GM18873 (cell line): ENCODE measurements around the gene ZNF23.

Experiments used
- ATAC-seq: cut with Tn5 transposase; IDR thresholded peaks from one replicate; pipeline ENCODE4 v1.9.1; 2021; ENCODE audit warnings: mild to moderate bottlenecking, moderate library complexity, moderate number of reproducible peaks; ENCODE audit not compliant: unreplicated experiment, low FRiP score

Gene ZNF23

GRCh38 chr16:71472931-71473330, 10.9 kb upstream of the ZNF23 start:
- no peak for ATAC-seq

- no peak for ATAC-seq
Observed at GRCh38 chr16:71472051-71472450, 10.0 kb upstream of the ZNF23 start.

- no peak for ATAC-seq
Observed at GRCh38 chr16:71467810-71468209, 5.8 kb upstream of the ZNF23 start.

GRCh38 chr16:71464231-71464630, 2.2 kb upstream of the ZNF23 start:
- ATAC-seq = no peak

GRCh38 chr16:71460941-71461340, 1.1 kb downstream of the ZNF23 start:
- ATAC-seq = no peak

GRCh38 chr16:71460236-71460635, 1.8 kb downstream of the ZNF23 start:
- no peak for ATAC-seq

GRCh38 chr16:71459510-71459909, 2.5 kb downstream of the ZNF23 start:
- no peak for ATAC-seq

GRCh38 chr16:71456801-71457200, 5.2 kb downstream of the ZNF23 start:
- no peak for ATAC-seq

GRCh38 chr16:71453036-71453435, 9.0 kb downstream of the ZNF23 start:
- ATAC-seq = no peak

- no peak for ATAC-seq
Observed at GRCh38 chr16:71449020-71449419, 13.0 kb downstream of the ZNF23 start.

GRCh38 chr16:71448274-71448866, 13.7 kb downstream of the ZNF23 start:
- no peak for ATAC-seq

- no peak for ATAC-seq
Observed at GRCh38 chr16:71443714-71444113, 18.3 kb downstream of the ZNF23 start.

- ATAC-seq = no peak
Observed at GRCh38 chr16:71442051-71442440, 20.0 kb downstream of the ZNF23 start, which contains the start of gene TLE7. Gene TLE7 (minus strand): TSS chr16:71442054. CDS start chr16:71433324, 8,730 bp downstream.

GRCh38 chr16:71441348-71442050, 20.5 kb downstream of the ZNF23 start:
- no peak for ATAC-seq

GRCh38 chr16:71440669-71441347, 21.2 kb downstream of the ZNF23 start:
- no peak for ATAC-seq

GRCh38 chr16:71439523-71439922, 22.5 kb downstream of the ZNF23 start:
- no peak for ATAC-seq

- ATAC-seq = no peak
Observed at GRCh38 chr16:71436473-71436872, 25.6 kb downstream of the ZNF23 start.

- ATAC-seq = no peak
Observed at GRCh38 chr16:71432906-71433305, 29.1 kb downstream of the ZNF23 start.

GRCh38 chr16:71431991-71432390, 30.1 kb downstream of the ZNF23 start:
- ATAC-seq = no peak

- ATAC-seq = no peak
Observed at GRCh38 chr16:71431176-71431575, 30.9 kb downstream of the ZNF23 start.

- no peak for ATAC-seq
Observed at GRCh38 chr16:71430744-71431143, 31.3 kb downstream of the ZNF23 start.

GRCh38 chr16:71429581-71429980, 32.5 kb downstream of the ZNF23 start:
- no peak for ATAC-seq
